Measurements from ENCODE around the gene CAPN5. TPM values are rescaled to one million over a fixed set of nuclear protein-coding genes. Genes with fewer than 3 reads are reported as not detected.

The CAPN5 gene
- total and polyA plus RNA-seq, 2 experiments from 2014 or later: 18.3 to 22.4 TPM

DNA sequence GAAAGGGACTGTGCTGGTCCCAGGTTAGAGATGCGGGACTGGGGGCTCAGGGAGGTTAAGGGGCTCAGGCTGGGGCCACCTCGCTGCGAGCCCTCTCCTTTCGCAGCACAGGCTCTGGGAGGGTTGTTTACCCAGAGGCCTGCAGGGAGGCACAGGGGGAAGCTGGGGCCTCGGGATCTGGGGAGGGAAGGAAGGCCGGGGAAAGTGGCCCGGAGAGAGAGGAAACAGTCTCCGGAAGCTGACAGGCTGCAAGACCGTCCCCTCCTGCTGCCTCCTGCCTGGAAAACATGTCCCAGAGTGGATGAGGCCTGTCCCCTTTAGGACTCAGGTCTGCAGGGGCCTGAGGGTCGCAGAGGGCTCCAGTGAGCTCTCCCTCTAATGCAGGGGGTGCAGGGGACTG, 106.7 kb downstream of the CAPN5 start:
- no peak overlapping the region for H3K4me2 ChIP-seq (ENCODE audit: unreplicated experiment)
- no peaks in the 10 kb centered on the region for H3F3A ChIP-seq (ENCODE audit: insufficient read depth)
- no peaks in the 10 kb centered on the region for H3K36me3 ChIP-seq (ENCODE audit: low read depth)
- no peak for TF ChIP-seq EZH2 (IDR thresholded peaks at IDR 0.05; ENCODE audit: insufficient read depth, poor library complexity, severe bottlenecking)
- TF ChIP-seq EZH2phosphoT487 (IDR thresholded peaks at IDR 0.05; ENCODE audit: insufficient read depth, low read depth): no peak
- no peaks in the 10 kb centered on the region for H3K9me2 ChIP-seq (ENCODE audit: insufficient read depth)
- in situ Hi-C loops (cut with MboI): no loop called here
- no peaks in the 10 kb centered on the region for H3K79me2 ChIP-seq (ENCODE audit: insufficient read depth)
- H4K20me1 ChIP-seq (ENCODE audit: insufficient read depth): no peaks in the 10 kb centered on the region
- H3K4me3 ChIP-seq: no peak overlapping the region
- no peak overlapping the region for H3K9ac ChIP-seq
- H3K9me3 ChIP-seq (ENCODE audit: low read depth): no peaks in the 10 kb centered on the region
- H3K27me3 ChIP-seq (replicated peaks; ENCODE audit: insufficient read depth): no peaks in the 10 kb centered on the region
- no peaks in the 10 kb centered on the region for H3K4me1 ChIP-seq (ENCODE audit: insufficient read depth)
- WGBS, 2 experiments (ENCODE audit: low coverage in 1 of 2, low lambda C conversion rate in 2 of 2, missing lambda C conversion rate in 2 of 2): 78 to 80% methylated on average over 10 of the region's 10 CpGs
- no peak overlapping the region for H3K27ac ChIP-seq
- no peak overlapping the region for H2AFZ ChIP-seq
- DNase-seq: no peak

DNA sequence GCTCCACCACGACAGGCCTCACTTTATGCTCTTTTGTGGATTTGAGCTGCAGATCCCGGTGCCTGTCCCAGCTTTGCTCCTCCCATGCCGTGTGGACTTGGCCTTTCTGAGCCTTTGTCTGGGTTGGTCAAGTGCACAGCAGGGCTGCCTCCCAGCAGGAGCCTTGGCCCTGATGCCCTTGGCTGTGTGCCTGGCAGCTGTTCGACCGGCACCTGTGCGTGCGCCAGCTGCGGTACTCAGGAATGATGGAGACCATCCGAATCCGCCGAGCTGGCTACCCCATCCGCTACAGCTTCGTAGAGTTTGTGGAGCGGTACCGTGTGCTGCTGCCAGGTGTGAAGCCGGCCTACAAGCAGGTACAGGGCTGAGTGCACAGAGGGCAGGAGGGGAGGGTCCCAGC, 107.8 kb downstream of the CAPN5 start:
- H3K9ac ChIP-seq: no peak overlapping the region
- TF ChIP-seq EZH2phosphoT487 (IDR thresholded peaks at IDR 0.05; ENCODE audit: insufficient read depth, low read depth) (no peak), EZH2 (IDR thresholded peaks at IDR 0.05; ENCODE audit: insufficient read depth, poor library complexity, severe bottlenecking) (no peak)
- H3K4me3 ChIP-seq: no peak overlapping the region
- WGBS, 2 experiments (ENCODE audit: low coverage in 1 of 2, low lambda C conversion rate in 2 of 2, missing lambda C conversion rate in 2 of 2): 76 to 79% methylated on average over 16 of the region's 16 CpGs
- no peaks in the 10 kb centered on the region for H3K36me3 ChIP-seq (ENCODE audit: low read depth)
- no peaks in the 10 kb centered on the region for H3K79me2 ChIP-seq (ENCODE audit: insufficient read depth)
- no peaks in the 10 kb centered on the region for H3K9me2 ChIP-seq (ENCODE audit: insufficient read depth)
- H2AFZ ChIP-seq: no peak overlapping the region
- H3K9me3 ChIP-seq (ENCODE audit: low read depth): no peaks in the 10 kb centered on the region
- no peak overlapping the region for H3K4me2 ChIP-seq (ENCODE audit: unreplicated experiment)
- H3F3A ChIP-seq (ENCODE audit: insufficient read depth): no peaks in the 10 kb centered on the region
- in situ Hi-C loops (cut with MboI): no loop called here
- DNase-seq: no peak
- H3K27me3 ChIP-seq (replicated peaks; ENCODE audit: insufficient read depth): no peaks in the 10 kb centered on the region
- no peak overlapping the region for H3K27ac ChIP-seq
- no peaks in the 10 kb centered on the region for H3K4me1 ChIP-seq (ENCODE audit: insufficient read depth)
- H4K20me1 ChIP-seq (ENCODE audit: insufficient read depth): no peaks in the 10 kb centered on the region

- no peaks in the 10 kb centered on the region for H4K20me1 ChIP-seq (ENCODE audit: insufficient read depth)
- H2AFZ ChIP-seq: no peak overlapping the region
- 68 to 71% methylated on average over 15 of the region's 15 CpGs for WGBS, 2 experiments (ENCODE audit: low coverage in 1 of 2, low lambda C conversion rate in 2 of 2, missing lambda C conversion rate in 2 of 2)
- in situ Hi-C loops (cut with MboI): no loop called here
- no peaks in the 10 kb centered on the region for H3K79me2 ChIP-seq (ENCODE audit: insufficient read depth)
- no peak overlapping the region for H3K4me2 ChIP-seq (ENCODE audit: unreplicated experiment)
- no peak overlapping the region for H3K4me3 ChIP-seq
- H3F3A ChIP-seq (ENCODE audit: insufficient read depth): no peaks in the 10 kb centered on the region
- no peak overlapping the region for H3K27ac ChIP-seq
- H3K36me3 ChIP-seq (ENCODE audit: low read depth): no peaks in the 10 kb centered on the region
- no peaks in the 10 kb centered on the region for H3K9me2 ChIP-seq (ENCODE audit: insufficient read depth)
- H3K4me1 ChIP-seq (ENCODE audit: insufficient read depth): no peaks in the 10 kb centered on the region
- H3K9ac ChIP-seq: no peak overlapping the region
- no peaks in the 10 kb centered on the region for H3K9me3 ChIP-seq (ENCODE audit: low read depth)
- no peak for DNase-seq
- no peak for TF ChIP-seq EZH2phosphoT487 (IDR thresholded peaks at IDR 0.05; ENCODE audit: insufficient read depth, low read depth)
- no peak for TF ChIP-seq EZH2 (IDR thresholded peaks at IDR 0.05; ENCODE audit: insufficient read depth, poor library complexity, severe bottlenecking)
- H3K27me3 ChIP-seq (replicated peaks; ENCODE audit: insufficient read depth): no peaks in the 10 kb centered on the region
Observed at GRCh38 chr11:77175021-77175842, 108.5 kb downstream of the CAPN5 start.

Other genes with a start within 250 kb of the CAPN5 start
- gene ACER3, start 206.1 kb upstream of the CAPN5 start, total RNA-seq (2014; rRNA removed; shearing (Covaris generic)): 10.2 and 37.9 TPM in 2 replicates
- 9.1 and 12.0 TPM in 2 replicates for gene ACER3, start 206.1 kb upstream of the CAPN5 start, polyA plus RNA-seq (2016; fragmentation: Nextera tagmentation; extraction: Ambion mirVana)
- gene B3GNT6, start 32.6 kb upstream of the CAPN5 start, total RNA-seq (2014; rRNA removed; shearing (Covaris generic)): not detected in 2 replicates
- gene B3GNT6, start 32.6 kb upstream of the CAPN5 start, polyA plus RNA-seq (2016; fragmentation: Nextera tagmentation; extraction: Ambion mirVana): not detected in 2 replicates
- gene OMP, start 35.9 kb downstream of the CAPN5 start, total RNA-seq (2014; rRNA removed; shearing (Covaris generic)): not detected in 2 replicates
- not detected in 2 replicates for gene OMP, start 35.9 kb downstream of the CAPN5 start, polyA plus RNA-seq (2016; fragmentation: Nextera tagmentation; extraction: Ambion mirVana)
- gene MYO7A, start 61.3 kb downstream of the CAPN5 start, total RNA-seq (2014; rRNA removed; shearing (Covaris generic)): not detected in 2 replicates
- gene MYO7A, start 61.3 kb downstream of the CAPN5 start, polyA plus RNA-seq (2016; fragmentation: Nextera tagmentation; extraction: Ambion mirVana): not detected in 2 replicates
- gene GDPD4, start 234.7 kb downstream of the CAPN5 start, total RNA-seq (2014; rRNA removed; shearing (Covaris generic)): not detected in 2 replicates
- not detected in 2 replicates for gene GDPD4, start 234.7 kb downstream of the CAPN5 start, polyA plus RNA-seq (2016; fragmentation: Nextera tagmentation; extraction: Ambion mirVana)